Erythroblast (primary cell): Measurements from ENCODE around the gene ATL2.
"Not testable (repeated sequence)": the region's sequence is repeated elsewhere in the genome, so short reads cannot be mapped to it uniquely, and the experiment has no call there.

Experiments
- DNase-seq, 2 experiments: peaks; one replicate each; lab custom pipeline; 2025; lab: John Stamatoyannopoulos, UW
- GATA1 ChIP-seq: IDR thresholded peaks from 2 replicates; pipeline ENCODE4 v1.6.1; 2011; ENCODE audit warnings: low read depth, mild to moderate bottlenecking, control low read depth, low read length, moderate library complexity
- POLR2A ChIP-seq: IDR thresholded peaks from 2 replicates; pipeline ENCODE4 v1.6.1; 2011; ENCODE audit warnings: mild to moderate bottlenecking, low read length

Gene ATL2

GRCh38 chr2:38377050-38377828, at the start of gene ATL2:
Gene ATL2, minus strand, starts transcription at chr2:38377273. Its CDS starts 13 bp downstream, at chr2:38377260.
- peak; percentile 97 to 98 for DNase-seq
- TF ChIP-seq GATA1 (no peak), POLR2A (peak; percentile 86)

GRCh38 chr2:38423763-38424162, 46.7 kb upstream of the ATL2 start:
- DNase-seq, result no peak
- no peak for TF ChIP-seq POLR2A
- TF ChIP-seq GATA1, result no peak

GRCh38 chr2:38421274-38422056, 44.4 kb upstream of the ATL2 start:
- no peak for DNase-seq
- TF ChIP-seq POLR2A (no peak), GATA1 (no peak)

GRCh38 chr2:38419499-38419898, 42.4 kb upstream of the ATL2 start:
- no peak for TF ChIP-seq GATA1
- no peak for TF ChIP-seq POLR2A

GRCh38 chr2:38418735-38419134, 41.7 kb upstream of the ATL2 start:
- no peak for DNase-seq
- TF ChIP-seq GATA1, result no peak
- no peak for TF ChIP-seq POLR2A

More at GRCh38 chr2:38419499-38419898, 42.4 kb upstream of the ATL2 start:
- no peak for DNase-seq

- DNase-seq, result no peak
- TF ChIP-seq POLR2A, result no peak
- TF ChIP-seq GATA1, result no peak
Measured at GRCh38 chr2:38417745-38418689, 40.9 kb upstream of the ATL2 start.

- no peak for TF ChIP-seq GATA1
- no peak for TF ChIP-seq POLR2A
- DNase-seq, result no peak
Measured at GRCh38 chr2:38416296-38417036, 39.4 kb upstream of the ATL2 start.

- DNase-seq, result no peak
- no peak for TF ChIP-seq POLR2A
- no peak for TF ChIP-seq GATA1
Measured at GRCh38 chr2:38415728-38416291, 38.7 kb upstream of the ATL2 start.

- TF ChIP-seq POLR2A (no peak), GATA1 (no peak)
- no peak for DNase-seq
Measured at GRCh38 chr2:38415023-38415422, 38.0 kb upstream of the ATL2 start.

GRCh38 chr2:38412235-38412871, 35.3 kb upstream of the ATL2 start:
- not testable (repeated sequence) for DNase-seq

- TF ChIP-seq POLR2A (no peak), GATA1 (no peak)
- no peak for DNase-seq
Measured at GRCh38 chr2:38409156-38410102, 32.4 kb upstream of the ATL2 start.
